Retinal pigment epithelial cell (primary cell): Measurements from ENCODE around the gene P3H2.

Source experiments
- DNase-seq: peaks from one replicate; pipeline ENCODE4 v3.0.0-alpha.2; 2010; ENCODE audit warnings: low read depth
- H3K4me3 ChIP-seq: 2 replicates; pipeline ENCODE4 v1.5.1; 2011; ENCODE audit warnings: mild to moderate bottlenecking, low read length, control low read depth, moderate library complexity
- CTCF ChIP-seq: conservative IDR thresholded peaks from 2 replicates; pipeline ENCODE4 v1.5.1; 2011; ENCODE audit warnings: low read depth, low read length, control low read depth, inconsistent platforms

P3H2 gene

GRCh38 chr3:190132371-190132770 is 11.7 kb upstream of the P3H2 start:
- no peak for DNase-seq
- H3K4me3 ChIP-seq = no peak overlapping the region

GRCh38 chr3:190131329-190131728 is 10.6 kb upstream of the P3H2 start:
- peak; percentile 60 for DNase-seq
- TF ChIP-seq CTCF = no peak
- H3K4me3 ChIP-seq = no peak overlapping the region

More at GRCh38 chr3:190132371-190132770, 11.7 kb upstream of the P3H2 start:
- TF ChIP-seq CTCF = no peak

GRCh38 chr3:190130696-190131095 is 10.0 kb upstream of the P3H2 start:
- no peak for TF ChIP-seq CTCF
- no peak for DNase-seq
- H3K4me3 ChIP-seq = no peak overlapping the region

GRCh38 chr3:190130037-190130436 is 9.3 kb upstream of the P3H2 start:
- DNase-seq = no peak
- TF ChIP-seq CTCF = no peak
- no peak overlapping the region for H3K4me3 ChIP-seq

GRCh38 chr3:190127797-190128196 is 7.1 kb upstream of the P3H2 start:
- TF ChIP-seq CTCF = no peak
- no peak overlapping the region for H3K4me3 ChIP-seq
- DNase-seq = no peak

- DNase-seq = no peak
- H3K4me3 ChIP-seq = no peak overlapping the region
- no peak for TF ChIP-seq CTCF
Measured at GRCh38 chr3:190127195-190127594, 6.5 kb upstream of the P3H2 start.

GRCh38 chr3:190125436-190126068 is 4.9 kb upstream of the P3H2 start:
- no peak for TF ChIP-seq CTCF
- DNase-seq = no peak
- H3K4me3 ChIP-seq = no peak overlapping the region
